ENCODE measurements around the gene ARHGEF10L.
"Not testable (repeated sequence)": the region's sequence is repeated elsewhere in the genome, so short reads cannot be mapped to it uniquely, and the experiment has no call there.

ARHGEF10L gene

DNA sequence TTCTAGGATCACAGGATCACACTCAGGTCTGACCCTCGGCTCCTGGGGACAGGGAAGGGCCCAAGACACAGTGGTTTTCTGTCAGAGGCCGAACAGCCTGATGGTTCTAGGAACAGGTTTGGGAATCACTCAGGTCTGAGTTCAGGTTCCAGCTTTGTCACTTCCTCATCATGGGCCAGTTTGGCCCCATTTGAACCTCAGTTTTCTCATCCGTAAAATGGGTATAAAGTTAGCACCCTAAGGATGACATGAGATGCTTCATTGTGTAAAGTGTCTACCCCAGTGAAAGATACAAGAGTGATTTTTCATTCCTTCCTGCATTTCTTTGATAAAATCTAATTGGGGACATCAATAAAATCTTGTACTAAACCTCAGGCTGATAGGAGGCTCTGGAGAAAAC is 204.4 kb downstream of the ARHGEF10L start:
- no peak for DNase-seq

DNA sequence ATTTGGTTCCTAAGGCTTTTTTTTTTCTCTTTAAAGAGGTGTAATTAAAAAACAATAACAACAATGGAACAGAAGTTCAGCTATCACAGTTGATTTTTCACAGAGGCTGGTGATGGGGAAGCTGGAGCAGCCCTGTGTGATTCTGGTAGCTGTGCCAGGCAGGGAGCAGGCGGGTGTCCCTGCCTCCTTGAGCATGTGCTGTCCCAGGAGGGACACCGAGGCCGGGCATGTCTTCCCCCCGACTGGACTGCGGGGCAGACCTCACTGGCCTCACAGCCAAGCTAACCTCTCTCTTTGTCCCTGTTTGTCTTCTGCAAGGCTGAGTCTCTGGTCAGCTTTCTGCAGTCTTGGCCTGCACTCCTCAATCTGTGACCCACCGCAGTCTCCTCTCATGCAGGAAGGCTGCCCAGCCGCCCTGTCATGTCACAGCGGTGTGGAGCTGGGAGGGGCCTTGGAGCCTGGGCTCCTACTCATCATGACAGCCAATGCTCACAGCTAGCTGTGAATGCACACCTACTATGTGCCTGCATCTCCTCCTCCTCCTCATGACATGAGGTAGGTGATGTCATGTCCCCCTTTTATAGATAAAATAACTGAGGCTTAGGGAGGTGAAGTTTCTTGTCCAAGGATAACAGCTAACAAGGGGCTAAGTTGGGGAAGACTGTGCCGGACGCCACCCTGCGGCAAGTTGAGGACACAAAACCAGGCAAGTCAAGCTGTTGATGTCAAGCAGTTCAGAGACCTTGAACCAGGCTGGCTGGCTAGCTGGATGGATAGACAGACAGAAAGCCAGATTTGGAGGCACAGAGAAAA is 205.4 kb downstream of the ARHGEF10L start:
- no peak for DNase-seq

DNA sequence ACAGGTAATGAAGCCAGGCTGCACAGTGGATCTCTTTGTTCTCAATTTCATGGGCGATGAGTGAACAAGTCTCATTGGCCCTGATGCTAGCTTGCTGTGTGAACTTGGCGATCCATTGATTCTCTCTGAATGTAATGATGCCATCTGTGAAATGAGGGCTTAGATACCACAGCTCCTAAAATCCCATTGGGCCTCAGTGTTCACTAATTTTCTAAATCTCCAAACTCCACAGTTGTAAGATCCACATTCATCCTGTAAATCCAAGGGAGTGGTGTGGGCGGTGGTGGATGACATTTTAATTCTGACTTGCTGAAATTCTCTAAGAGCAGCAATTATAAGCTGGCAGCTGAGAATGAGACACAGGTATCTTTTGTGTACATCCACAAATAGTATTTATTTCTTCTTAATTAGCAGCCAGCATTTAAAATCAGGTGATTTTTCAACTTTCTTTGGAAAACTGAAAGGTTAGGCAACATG is 206.0 kb downstream of the ARHGEF10L start:
- no peak for DNase-seq

DNA sequence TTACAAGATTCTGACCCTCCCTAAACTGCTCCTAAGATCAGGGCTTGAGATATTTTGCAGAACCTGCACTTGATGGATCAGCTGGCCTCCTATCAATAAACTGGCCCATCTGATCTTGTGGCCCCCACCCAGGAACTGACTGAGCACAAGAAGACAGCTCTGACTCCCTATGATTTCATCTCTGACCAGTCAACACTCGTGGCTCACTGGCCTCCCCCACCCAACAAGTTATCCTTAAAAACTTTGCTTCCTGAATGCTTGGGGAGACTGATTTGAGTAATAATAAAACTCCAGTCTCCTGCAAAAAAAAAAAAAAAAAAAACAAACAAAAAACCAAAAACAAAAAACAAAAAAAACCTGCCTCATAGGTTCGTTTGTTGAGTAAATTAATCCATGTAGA is 206.8 kb downstream of the ARHGEF10L start:
- DNase-seq = not testable (repeated sequence)

DNA sequence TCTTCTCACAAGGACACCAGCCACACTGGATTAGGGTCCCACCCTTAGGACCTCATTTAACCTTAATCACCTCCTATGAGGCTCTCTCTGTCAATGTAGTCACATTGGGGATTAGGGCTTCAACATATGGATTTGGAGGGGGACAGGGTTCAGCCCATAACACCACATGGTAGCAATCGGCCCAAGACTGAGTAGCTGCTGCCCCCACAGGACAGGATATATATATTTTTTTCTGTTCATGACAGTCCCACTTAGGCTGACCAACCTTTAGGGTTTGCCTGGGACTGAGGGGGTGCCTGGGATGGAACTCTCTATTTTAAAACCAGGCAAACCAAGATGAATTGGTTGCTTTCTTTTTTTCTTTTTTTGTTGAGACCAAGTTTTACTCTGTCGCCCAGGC is 207.4 kb downstream of the ARHGEF10L start:
- DNase-seq = no peak

All from fibroblast of skin of scalp (primary cell).